Measurements from ENCODE around the gene HSPD1.

GRCh38 chr2:197498235-197498936, 1.3 kb downstream of the HSPD1 start:
- TF ChIP-seq GATA2 (IDR thresholded peaks at IDR 0.05; ENCODE audit: low read depth, low read length) (no peak), GATA3 (IDR thresholded peaks at IDR 0.05; ENCODE audit: low read depth, low read length) (no peak)
